ENCODE data around the gene C5AR1.
"Not testable (repeated sequence)": the region's sequence is repeated elsewhere in the genome, so short reads cannot be mapped to it uniquely, and the experiment has no call there.

C5AR1 gene

DNA sequence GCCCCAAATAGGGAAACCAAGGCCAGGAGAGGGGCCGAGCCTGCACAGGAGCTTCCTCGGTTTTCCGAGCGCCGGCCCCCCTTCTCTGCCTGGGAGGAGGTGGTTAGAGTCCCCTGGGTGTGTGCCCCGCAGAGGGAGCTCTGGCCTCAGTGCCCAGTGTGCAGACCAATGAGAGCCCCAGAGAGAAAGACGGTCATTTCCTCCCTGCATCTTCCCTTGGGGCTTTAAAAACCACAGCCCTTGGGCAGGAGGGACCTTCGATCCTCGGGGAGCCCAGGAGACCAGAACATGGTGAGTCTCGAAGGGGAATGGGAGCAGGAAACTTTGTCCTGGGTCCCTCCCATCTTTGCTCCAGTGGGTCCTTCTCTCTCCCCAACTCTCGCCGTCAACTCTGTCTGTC, at the start of gene C5AR1:
Gene C5AR1, plus strand, starts transcription at position 254 of the 400 bp plus-strand sequence. Its CDS starts 35 bp downstream, at position 289.
- no peak for DNase-seq (ENCODE audit: low read depth)

DNA sequence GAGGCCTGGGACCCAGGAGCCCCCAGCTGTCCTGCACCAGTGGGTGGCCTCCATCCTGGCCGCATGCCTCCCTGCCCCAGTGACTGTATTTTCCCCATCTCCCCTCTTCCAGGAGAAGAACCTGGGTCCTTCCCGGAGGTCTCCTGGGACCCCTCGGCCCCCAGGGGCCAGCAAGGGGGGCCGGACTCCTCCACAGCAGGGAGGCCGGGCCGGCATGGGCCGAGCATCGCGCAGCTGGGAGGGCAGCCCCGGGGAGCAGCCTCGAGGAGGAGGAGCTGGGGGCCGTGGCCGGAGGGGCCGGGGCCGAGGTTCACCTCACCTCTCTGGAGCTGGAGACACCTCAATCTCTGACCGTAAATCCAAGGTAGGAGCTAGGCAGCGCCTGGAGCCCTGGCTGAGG, 49.2 kb upstream of the C5AR1 start:
- no peak for DNase-seq (ENCODE audit: low read depth)

DNA sequence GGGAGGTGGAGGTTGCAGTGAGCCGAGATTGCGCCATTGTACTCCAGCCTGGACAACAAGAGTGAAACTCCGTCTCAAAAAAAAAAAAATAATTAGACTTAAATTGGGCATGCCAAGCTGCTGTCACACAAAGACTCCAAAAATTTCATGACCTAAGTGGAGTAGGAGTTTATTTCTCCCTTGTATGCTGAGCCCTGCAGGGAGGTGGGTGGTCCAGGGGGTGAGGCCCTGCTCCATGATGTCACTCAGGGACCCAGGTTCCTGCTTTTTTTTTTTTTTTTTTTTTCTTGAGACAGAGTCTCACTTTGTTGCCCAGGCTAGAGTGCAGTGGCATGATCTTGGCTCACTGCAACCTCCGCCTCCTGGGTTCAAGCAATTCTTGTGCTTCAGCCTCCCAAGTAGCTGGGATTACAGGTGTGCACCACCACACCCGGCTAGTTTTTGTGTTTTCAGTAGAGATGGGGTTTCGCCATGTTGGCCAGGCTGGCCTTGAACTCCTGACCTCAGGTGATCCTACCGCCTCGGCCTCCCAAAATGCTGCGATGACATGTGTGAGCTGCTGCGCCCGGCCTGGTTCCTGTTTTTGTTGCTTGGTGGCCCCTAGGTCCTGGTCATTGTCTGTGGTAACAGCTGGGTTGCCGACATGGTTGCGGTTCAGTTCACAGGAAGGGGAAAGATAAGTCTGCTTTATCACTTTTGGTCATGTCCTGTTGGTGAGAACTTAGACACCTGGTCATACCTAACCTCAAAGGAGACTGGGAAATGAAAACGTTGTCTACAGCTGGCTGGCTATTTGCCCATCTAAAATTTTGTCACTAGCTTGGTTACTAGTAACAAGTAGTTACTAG, 47.5 kb upstream of the C5AR1 start:
- not testable (repeated sequence) for DNase-seq (ENCODE audit: low read depth)

DNA sequence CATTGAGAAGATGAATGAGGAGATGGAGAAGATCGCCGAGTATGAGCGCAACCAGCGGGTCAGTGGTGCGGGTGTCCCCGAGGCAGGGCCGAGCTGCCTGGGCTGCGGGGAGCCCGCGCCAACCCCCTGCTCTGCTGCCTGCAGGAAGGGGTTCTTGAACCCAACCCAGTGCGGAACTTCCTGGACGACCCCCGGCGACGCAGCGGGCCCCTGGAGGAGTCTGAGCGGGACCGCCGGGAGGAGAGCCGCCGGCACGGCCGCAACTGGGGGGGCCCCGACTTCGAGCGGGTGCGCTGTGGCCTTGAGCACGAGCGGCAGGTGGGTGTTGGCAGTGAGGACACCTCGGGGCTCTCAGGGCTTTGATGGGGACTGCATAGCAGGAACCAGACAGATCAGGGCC, 45.0 kb upstream of the C5AR1 start:
- DNase-seq (ENCODE audit: low read depth) = no peak

DNA sequence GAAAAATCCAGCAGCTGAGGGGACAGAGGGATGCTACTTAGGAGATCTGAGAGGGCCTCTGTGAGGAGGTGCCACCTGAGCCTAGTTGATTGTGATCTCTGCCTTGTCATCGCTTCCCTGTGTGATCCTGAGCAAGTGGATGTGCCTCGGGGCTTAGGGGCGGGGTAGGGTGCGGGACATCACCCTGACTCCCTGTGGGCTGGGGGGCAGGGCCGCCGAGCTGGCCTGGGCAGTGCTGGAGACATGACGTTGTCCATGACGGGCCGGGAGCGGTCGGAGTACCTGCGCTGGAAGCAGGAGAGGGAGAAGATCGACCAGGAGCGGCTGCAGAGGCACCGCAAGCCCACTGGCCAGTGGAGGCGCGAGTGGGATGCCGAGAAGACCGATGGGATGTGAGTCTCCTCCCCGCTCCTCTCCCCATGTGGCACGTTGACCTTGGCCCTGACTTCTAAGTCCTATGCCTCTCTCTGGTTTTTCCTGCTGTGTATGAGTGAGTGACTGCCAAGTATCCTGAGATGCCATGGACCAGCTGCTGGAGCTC, 43.2 kb upstream of the C5AR1 start:
- DNase-seq (ENCODE audit: low read depth) = no peak

DNA sequence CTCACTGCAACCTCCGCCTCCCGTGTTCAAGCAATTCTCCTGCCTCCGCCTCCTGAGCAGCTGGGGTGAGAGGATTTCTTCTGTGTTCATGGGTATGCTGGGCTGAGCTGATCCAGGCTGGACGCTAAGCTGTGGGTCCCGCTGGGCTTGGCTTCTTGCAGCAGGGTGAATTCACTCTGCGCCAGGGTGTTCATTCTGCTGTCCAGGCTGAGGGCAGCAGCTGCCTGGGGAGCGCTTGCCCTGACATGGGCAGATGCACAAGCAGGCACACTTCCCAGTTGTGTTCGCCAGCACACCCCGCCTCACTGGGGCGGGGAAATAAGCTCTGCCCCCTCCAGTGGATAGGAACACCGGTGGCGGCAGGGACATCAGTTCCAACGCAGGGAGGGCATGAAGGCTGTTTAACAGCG, 42.3 kb upstream of the C5AR1 start:
- no peak for DNase-seq (ENCODE audit: low read depth)

DNA sequence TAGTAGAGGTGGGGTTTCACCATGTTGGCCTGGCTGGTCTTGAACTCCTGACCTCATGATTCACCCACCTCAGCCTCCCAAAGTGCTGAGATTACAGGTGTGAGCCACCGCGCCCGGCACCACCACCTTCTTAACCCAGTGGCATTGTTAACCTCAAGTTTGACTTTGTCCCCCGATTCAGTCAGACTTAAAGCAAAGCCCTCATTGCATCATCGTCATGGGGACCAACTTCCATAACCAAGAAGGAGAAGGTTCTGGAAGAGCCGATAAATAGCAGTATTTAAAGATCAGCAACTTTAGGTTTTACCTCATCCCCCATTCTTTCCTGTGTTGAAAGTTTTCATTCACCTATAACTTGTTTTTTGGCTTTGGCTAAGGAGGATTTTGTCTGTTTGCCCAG, 41.6 kb upstream of the C5AR1 start:
- no peak for DNase-seq (ENCODE audit: low read depth)

DNA sequence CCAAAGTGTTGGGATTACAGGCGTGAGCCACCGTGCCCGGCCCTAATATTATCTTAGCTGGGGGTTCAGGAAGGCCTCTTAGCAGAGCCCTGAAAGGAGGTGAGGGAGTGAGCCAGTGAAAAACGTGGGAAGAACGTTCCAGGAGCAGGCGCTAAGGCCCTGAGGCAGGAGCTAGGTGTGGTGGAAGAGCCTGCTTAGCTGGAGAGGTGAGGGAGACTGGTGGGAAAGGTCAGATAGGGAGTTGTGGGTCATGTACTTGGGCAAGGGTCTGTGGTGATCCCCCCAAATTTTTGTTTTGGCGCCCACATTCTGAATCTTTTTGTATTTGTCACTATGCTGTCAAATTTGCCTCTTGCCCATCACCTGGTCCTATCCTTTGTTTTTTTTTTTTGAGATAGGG, 40.1 kb upstream of the C5AR1 start:
- DNase-seq (ENCODE audit: low read depth) = no peak

DNA sequence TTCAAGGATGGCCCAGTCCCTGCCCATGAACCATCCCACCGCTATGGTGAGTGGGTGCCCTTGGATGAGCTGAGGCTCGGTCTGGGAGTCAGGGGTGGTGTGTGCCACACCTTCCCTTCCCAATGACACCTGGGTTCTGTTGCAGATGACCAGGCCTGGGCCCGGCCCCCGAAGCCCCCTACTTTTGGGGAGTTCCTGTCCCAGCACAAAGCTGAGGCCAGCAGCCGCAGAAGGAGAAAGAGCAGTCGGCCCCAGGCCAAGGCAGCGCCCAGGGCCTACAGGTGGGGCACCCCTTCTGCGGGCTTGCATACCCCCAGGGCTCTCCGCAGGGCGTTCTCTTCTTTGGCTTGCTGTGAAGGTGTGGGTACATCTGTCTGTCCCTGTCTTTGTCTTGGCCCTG, 39.3 kb upstream of the C5AR1 start:
- DNase-seq (ENCODE audit: low read depth) = no peak

DNA sequence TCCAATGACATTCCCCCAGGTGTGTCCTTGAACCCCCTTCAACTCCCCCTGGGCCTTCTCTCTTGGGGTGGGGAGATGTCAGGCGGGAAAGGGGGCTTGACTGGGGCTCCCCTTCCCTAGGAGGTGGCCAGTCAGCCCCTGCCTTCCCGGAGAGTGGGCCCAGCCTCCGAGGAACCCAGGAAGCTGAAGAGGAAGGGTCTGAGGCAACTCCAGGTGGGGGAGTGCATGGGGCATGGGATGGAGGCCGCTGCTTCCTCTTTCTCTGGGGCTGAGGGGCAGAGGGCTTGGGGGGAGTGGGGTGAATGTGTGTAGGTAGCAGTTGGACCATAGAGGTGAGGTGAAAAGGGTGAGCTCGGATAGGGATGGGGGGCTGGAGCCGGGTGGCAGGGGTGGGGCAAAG, 37.7 kb upstream of the C5AR1 start:
- DNase-seq (ENCODE audit: low read depth) = no peak

DNA sequence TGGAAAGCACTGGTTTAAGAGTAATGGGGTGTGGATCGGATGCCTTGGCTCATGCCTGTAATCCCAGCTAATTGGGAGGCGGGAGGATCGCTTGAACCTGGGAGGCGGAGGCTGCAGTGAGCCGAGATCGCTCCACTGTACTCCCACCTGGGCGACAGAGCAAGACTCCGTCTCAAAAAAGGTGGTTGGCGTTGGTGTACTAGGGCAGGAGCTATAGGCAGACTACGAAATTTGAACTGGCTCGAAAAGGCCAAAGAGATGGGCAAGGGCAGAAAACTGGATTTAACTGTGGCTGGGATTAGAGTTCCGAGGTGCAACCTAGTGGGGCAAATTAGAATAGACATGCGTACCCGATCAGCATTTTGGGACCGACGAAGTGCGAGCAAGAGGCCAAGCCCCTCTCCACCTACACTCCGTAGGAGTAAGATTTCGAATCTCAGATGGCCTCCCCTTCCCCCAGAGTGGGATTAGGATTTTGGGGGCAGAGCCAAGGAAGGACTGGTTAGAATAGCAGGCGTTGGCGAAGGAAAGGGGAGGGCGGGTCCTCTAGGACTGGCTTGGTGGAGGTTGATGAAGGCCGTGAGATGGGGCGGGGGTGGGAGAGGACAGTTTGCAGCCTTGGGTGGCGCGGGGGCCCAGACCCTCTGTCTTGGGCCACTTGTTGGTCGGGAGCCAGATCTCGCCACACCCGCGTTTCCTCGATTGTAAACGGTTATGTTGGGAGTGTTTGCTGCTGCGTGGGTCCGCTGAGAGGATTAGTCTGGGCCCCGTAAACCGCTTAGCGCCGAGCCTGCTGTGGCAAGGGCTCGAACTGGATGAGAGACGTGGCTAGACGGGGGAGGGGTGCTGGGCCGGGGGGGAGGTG, 37.0 kb upstream of the C5AR1 start:
- DNase-seq (ENCODE audit: low read depth) = no peak

DNA sequence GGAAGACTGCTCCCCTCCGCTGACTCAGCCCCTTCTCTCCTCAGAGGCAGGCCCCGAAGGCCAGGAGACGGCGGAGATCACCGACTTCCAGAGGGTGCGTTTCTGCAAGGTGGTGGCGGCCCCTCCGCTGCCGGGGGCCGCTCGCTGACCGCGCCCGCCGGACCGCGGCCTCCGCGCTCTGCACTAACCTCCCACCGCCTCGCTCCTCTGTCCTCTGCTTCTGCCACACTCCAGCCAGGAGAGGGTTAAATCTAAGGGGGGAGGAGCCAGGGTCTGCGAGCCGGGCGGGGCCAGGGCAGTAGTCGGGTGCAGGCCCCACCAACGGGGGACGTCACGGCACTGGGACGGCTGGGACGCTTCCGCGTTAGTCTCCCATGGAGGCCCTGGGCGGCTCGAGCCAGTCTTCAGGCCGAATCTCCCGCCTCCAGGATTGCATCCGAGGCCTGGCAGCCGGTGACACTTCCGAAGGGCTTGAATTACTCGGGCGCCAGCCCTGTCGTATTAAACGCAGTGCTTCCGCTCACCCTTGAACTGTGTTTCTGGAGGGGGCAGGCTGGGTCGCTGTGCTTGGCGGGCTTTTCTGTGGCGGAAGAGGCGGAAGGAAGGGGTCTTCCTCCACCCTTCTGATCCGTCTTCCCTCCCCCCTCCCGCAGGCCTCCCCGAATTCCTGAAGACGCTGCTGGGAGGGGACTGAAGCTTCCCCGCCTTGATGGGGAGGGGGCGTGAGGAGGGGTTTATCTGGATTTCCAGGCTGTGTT, 36.2 kb upstream of the C5AR1 start:
- no peak for DNase-seq (ENCODE audit: low read depth)

DNA sequence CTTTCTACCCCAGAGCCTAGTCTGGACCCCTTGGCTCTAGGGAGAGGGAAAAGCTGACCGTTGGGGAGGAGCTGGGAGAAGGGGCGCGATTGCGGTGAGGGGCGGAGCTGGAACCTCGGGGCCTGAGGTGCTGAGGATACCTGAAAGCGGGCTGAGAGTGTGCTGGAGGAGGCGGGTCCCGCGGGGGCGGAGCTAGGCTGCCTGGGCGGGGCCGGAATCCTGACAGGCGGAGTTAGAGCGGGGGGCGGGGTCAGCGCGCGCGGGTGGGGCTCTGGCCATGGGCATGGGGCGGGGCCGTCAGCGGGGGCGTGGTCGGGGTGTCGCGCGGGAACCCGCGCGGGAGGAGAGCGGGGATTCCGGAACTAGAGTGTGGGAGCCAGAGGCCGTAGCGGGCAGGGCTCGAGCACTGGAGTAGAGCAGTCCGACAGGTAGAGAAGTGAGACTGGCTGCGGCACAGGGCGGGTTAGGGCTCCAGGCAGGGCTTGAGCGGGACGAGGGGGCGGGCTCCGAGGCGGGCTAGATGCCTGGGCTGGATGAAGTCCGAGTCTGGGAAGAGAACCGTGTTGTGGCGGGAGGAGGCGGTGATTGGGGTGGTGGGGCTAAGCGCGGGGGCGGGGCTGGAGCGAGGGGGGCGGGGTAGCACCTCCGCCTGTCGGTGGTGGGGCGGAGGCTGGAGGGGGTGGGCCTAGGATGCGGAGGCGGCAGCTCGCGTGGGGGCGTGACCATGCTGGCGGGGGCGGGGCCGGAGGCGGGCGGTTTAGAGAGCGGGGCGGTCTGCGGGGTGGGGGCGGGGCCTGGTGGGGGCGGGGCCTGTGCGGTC, 35.4 kb upstream of the C5AR1 start, which contains the start of gene INAFM1:
Gene INAFM1, plus strand, starts transcription at position 815 of the 820 bp plus-strand sequence. CDS start 35 bp downstream, outside the sequence.
- DNase-seq (ENCODE audit: low read depth) = no peak

DNA sequence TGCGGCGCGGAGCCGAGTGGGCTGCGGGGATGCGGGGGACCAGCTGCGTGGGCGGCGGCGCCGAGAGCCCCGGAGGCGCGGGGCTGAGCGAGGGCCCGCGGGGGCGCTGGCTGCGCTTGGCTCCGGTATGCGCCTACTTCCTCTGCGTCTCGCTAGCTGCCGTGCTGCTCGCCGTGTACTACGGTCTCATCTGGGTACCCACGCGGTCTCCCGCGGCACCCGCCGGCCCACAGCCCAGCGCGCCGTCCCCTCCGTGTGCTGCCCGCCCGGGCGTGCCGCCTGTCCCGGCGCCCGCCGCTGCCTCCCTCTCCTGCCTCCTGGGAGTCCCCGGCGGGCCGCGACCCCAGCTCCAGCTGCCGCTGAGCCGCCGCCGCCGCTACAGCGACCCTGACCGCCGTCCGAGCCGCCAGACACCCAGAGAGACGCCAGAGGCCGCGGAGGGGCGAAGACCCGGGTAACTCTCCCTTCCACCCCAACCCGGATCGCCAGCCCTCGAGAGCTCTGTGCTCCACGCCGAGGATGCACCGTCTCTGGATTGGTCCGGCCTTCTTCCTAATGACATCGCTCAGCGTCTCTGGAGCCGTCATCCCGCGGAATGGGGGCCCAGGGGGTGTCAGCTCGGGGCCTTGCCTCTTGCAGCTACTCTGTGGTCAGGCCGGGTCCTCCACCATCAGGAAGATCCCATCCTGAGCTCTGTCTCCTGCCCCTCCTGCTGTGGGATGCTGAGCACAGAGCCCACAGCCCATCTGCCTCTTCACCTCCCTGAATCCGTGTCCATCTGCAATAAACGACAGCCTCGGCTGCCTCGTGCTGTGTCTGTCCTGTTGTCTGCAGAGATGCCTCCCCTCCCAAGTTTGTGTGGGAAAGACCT, 34.5 kb upstream of the C5AR1 start:
- DNase-seq (ENCODE audit: low read depth) = no peak

DNA sequence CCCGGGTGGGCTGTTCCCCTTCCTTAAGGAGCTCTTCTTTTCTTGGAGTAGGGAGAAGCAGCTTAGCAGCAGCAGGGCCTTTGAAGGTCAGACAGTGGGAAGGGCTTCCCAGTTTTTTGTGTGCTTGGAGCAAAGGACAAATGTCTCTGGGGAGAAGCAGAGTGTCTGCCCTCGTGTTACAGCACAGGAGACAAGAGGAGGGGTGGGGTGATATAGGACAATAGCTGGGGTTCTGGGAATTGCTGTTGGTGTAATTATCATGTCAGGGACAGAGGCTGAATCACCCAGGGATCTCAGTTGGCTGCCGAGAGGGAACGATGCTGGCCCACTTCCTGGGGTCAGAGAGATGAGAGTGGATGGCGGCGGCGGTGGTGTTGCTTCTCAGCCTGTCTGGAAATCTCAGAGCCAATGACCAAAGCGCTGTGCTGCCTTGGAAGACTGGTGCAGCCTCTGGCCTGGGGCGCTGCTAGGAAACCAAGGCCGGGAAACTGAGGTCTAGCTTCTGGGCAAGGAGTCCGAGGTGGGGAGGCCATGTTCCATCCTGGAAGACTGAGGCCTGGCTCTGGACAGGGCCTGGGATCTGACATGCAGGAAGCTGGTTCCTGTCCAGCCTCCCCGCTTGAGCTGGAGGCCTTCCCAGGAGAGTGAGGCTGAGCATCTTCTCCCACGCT, 33.7 kb upstream of the C5AR1 start:
- no peak for DNase-seq (ENCODE audit: low read depth)

DNA sequence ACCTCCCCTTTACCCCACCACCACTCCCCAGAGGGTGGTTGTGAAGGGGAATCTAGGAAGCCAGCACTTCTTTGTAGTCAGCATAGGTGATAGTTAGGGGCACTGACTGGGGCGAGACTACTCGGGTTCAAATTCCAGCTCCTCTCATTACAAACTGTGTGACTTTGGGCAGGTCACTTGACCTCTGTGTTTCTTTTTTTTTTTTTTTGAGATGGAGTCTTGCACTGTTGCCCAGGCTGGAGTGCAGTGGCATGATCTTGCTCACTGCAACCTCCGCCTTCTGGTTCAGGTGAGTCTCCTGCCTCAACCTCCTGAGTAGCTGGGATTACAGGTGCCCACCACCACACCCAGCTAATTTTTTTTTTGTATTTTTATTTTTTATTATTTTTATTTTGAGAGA, 33.1 kb upstream of the C5AR1 start:
- not testable (repeated sequence) for DNase-seq (ENCODE audit: low read depth)

DNA sequence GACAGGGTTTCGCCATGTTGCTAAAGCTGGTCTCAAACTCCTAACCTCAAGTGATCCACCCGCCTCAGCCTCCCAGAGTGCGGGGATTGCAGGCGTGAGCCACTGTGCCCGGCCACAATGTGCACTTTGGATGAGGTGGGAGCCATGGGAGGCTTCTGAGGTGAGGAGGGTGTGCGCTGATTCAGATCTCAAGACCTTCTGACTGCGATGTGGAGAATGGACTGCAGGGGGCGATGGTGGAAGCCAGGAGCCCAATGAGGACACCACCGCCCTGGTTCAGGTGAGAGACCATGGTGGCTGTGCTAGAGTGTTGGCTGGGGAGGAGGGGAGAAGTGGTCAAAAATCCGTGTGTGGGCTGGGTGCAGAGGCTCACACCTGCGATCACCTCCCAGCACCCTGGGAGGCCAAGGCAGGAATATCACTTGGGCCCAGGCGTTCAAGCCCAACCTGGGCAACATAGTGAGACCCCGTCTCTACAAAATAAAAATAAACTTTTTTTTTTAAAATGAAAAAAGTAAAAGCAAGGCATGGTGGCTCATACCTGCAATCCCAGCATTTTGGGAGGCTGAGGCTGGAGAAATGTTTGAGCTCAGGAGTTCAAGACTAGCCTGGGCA, 29.4 kb upstream of the C5AR1 start:
- no peak for DNase-seq (ENCODE audit: low read depth)

DNA sequence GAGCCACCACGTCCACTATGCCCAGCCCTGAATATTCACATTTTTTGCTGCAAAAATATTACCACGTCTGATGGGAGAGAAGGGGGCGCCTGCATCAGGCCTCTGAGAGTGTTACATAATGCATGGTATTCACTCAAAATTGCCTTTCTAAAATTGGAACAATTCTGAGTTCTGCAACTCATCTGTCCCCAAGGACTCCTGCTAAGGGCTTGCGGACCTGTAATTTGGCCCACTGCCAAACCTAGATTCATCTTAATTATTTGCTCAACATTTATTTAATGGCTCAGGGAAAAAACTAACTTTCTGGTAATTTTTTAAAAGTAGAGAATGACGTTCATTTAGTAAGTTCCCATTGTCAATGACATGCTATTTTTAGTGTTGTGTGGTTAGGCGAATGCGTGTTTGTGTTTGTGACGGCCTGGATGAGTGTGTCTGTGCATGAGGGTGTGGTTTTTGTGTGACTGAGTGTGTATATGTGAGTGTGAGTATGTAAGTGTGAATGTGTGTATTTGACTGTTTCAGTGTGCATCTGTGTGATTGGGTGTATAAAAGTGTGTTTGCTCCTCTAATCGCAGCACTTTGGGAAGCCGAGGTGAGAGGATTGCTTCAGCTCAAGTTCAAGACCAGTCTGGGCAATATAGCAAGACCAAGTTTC, 26.1 kb upstream of the C5AR1 start:
- no peak for DNase-seq (ENCODE audit: low read depth)
